ENCODE data around the gene CCM2.
A peak's percentile ranks its signal among the peaks of the same experiment; 100 is the strongest.
"Not testable (repeated sequence)": the region's sequence is repeated elsewhere in the genome, so short reads cannot be mapped to it uniquely, and the experiment has no call there.

The CCM2 gene

DNA sequence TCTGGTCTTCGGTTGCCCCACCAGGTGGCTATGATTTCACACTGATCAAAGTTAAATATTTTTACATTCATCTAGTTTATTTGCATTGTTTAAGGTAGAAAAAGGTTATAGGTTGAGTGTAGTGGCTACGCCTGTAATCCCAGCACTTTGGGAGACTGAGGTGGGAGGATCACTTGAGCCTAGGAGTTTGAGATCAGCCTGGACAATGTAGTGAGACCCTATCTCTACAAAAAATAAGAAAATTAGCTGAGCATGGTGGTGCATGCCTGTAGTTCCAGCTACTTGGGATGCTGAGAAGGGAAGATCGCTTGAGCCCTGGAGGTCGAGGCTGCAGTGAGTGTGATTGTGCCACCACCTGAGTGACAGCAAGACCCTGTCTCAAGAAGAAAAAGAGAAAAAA is 3.8 kb downstream of the CCM2 start:
- no peak for DNase-seq

DNA sequence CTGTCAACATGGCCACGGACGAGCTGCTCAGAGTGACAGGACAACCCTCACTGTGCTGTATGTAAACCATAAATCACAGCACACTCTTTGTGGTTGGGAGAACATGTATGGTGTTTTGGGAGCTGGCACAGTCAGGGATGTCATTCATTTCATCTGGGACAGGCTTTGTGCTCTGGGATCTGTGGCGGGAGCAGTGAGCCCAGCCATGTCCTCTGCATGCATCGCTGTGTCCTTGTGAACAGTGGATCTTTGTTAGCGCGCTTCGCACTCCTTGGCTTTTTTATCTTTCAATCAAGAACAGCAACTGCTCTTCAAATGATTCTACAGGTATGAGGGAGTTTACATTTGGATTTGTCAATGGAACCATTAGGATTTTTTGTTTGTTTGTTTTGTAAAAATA is 7.1 kb downstream of the CCM2 start:
- no peak for DNase-seq

DNA sequence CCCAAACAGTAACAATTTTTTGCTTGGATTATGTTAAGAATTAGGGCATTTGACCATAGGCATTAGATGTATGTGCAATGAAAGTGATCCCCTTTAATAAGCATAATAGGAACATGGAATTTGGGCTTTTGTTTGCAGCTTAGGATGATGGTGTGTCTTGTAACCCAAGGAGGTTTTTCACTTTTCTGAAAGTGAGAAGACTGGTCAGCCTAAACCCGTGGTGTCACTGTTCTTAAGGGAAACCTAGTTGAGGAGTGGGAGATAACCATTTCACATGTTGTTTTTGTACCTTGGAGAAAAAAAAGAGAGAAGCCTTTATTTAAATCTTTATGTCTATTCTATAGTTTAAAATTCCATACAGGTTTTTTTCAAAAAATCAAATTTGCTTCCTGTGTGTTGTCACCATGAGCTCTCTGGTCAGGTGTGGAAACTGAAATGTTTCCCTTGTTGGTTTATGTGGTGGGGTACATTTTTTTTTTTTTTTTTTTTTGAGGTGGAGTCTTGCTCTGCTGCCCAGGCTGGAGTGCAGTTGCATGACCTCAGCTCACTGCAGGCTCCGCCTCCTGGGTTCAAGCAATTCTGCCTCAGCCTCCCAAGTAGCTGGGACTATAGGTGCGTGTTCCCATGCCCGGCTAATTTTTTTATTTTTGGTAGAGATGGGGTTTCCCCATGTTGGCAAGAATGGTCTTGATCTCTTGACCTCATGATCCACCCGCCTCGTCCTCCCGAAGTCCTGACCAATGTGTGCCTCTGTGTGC is 7.7 kb downstream of the CCM2 start:
- no peak for DNase-seq

DNA sequence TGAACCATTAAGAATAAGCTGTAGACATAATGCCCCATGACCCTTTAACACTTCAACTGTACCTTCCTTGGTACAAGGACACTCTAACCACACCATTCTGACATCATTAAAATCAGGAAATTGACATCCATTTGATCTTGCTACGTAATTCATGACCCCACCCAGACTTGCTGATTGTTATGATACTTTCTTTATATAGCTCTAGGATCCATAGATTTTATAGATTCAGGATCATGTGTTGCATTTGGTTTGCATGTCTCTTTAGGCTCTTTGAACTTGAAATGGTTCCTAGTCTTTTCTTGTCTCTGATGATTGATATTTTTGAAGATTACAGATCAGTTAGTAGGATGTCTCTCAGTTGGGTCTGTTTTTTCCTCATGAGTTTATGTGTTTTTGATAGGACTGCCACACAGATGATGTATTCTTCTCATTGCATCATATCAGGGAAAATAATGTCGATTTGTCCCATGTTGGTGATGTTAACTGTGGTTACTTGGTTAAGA is 13.5 kb downstream of the CCM2 start:
- DNase-seq: no peak

DNA sequence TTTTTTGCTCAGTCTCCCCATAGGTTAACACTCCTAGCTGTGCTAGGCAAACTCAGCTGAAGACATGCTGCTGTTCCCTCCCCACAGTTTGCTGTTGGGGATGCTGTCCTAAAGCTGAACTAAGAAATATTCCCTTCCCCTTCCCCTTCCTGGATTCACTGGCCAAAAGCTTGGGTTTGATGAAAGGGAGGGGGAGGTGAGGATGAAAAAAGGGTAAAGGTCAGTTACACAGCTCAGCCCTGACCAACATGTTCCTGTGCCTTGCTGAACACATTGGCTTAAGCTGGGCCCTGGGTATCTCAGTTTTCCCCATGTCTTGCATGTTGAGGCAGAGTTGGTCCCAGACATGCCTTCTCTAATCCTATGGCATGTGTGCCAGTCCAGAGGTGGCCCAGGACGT is 15.3 kb downstream of the CCM2 start:
- DNase-seq: no peak

DNA sequence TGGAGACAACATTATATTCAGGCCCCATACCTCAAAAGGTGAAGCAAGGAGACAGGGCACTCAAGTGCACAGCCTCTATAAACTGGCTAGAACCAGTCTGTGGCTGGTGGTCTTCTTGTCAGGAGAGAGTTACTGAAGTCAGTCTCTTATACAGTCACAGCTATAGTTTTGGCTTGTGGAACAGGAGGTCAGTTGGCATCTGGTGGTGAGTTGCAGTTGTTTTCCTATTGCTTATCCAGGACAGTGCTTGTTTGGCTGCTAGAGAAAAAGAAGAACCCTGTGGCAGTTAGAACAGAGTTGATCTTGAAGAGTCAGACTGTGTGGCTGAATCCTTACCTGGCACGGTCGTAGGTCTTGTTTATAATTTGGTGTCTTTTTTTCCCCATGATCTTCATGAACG is 17.3 kb downstream of the CCM2 start:
- DNase-seq: no peak

DNA sequence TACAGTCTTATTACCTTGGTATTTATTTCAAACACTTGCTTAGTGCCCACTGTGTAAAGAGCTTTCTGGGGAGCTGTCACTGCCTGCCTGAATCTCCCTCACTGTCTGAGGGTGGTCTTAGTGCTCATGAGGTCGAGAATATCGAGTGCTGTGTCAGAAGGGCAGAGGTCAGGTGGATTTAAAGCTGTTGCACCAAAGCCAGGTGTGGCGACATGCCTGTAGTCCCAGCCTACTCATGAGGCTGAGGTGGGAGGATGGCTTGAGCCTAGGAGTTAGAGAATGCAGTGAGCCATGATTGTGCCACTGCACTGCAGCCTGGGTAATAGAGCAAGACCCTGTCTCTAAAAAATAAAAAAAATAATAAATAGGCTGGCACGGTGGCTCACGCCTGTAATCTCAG is 20.9 kb downstream of the CCM2 start:
- DNase-seq: no peak

DNA sequence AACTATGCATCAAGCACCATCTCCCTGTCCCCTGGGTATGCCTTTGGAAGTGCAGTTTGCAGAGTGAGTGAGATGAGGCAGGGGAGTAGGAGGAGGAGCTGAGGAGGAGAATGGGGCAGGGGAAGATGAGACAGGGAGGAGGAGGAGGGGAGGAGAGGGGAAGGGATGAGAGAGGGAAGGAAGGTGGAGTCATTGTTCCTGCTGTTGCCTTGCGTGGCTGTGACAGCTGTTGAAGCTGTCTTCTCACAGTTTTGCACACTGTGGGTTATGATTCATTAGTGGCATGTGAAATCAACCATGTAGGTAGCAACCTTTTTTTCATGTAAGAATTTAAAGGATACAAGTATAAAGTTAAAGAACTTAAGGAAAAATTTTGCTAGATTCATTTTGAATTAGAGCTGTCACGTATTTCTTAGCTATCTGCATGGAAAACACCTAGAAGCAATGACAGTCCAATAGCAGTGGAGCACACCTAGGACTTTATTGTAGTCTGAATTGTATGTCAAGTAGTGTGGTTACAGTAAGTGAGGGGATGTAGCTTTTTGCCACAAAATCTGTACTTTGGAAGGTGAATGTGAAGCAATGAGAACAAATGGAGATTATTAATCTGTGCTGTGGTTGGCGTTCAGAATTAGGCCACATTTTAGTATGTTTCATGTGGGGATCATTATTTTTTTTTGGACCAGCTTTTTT is 21.7 kb downstream of the CCM2 start:
- peak; percentile 24 for DNase-seq

DNA sequence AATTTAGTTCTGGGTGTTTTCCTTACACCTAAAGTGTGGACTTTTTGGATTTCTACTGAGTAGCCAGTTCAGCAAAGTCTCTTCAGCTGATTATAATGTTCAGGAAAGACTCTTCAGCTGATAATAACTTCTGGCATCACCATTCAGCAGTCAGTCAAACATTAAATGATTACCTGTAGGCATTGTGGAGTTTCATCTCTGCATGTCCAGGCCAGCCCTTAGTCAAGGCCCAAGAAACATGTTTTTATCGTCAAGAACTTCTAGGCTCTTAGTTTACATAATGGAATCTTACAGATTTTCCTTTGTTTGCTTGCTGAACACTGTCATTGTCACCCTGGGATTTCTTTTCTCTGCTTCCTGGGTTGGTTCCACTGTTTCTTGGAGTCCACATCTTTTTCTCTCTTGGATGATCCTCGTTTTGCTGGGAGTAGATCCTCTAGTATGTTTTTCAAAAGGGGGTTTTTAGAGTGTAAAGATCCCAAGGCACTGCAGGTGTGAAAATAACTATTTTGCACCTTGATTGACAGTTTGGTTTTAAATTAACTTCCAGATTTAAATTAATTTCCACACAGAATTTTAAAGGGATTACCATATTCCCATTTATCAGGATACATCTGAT is 24.2 kb downstream of the CCM2 start:
- no peak for DNase-seq

DNA sequence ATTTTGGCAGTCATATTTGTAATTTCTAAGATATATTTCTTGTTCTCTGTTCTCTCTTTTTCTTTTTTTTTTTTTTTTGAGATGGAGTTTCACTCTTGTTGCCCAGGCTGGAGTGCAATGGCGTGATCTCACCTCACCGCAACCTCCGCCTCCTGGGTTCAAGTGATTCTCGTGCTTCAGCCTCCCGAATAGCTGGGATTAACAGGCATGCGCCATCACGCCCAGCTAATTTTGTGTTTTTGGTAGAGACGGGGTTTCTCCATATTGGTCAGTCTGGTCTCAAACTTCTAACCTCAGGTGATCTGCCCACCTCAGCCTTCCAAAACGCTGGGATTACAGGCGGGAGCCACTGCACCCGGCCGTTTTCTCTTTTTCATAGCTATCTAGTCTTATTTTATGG is 25.5 kb downstream of the CCM2 start:
- not testable (repeated sequence) for DNase-seq

DNA sequence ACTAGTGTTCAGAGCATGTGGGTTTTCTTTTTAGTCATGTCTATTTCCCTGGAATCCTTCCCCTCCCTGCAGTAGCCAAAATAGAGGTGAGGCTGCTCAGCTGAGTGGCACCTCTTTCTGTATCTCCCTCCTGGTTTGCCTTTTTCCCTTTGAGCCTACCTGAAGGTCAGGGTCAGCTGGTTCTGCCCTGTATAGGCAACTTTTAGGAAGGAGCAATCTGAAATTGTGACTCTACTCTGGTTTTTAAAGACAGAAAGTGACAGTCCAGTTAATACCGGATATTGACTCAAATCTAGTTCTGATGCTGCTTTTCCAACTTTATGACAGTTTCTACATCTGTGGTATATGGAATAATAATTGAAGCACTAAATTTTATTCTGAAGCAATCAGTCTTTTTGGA is 26.0 kb downstream of the CCM2 start:
- DNase-seq: no peak

DNA sequence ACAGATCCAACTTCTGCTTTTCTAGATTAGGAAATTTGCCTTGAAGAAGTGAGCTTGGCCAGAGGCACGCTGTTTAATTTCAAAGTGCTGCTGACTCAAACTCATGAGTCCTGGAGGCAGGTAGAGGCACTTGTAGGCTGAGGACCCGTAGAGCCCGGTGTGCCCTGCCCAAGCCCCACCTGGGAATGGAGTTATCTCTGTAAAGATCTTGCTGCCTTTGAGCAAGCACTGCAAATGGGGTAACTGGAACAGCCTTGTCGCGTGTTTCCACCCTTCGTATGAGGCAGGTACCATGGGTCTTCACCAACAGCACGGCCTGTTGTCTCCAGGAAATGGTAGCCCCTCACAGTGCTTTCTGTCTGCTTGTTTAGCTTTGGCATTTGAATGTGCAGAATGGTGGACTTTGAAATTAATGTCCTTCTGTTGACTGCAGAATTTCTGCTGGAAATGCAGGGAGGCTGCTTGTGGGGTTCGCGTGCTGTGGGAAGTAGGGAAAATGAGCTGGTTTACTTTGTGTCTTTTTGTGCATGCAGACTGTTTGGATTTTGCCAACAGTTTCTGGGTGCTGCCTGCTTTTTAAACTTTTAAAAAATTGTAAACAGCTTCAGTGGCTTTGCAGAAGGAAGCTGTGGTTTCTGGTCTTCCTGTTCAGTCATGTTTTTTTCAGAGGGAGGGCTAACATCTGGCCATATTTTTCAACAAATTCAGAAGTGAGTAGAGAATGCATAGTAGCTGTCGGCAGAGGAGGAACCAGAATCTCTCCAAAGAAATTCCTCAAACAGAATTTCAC is 27.2 kb downstream of the CCM2 start:
- peak; percentile 73 for DNase-seq

DNA sequence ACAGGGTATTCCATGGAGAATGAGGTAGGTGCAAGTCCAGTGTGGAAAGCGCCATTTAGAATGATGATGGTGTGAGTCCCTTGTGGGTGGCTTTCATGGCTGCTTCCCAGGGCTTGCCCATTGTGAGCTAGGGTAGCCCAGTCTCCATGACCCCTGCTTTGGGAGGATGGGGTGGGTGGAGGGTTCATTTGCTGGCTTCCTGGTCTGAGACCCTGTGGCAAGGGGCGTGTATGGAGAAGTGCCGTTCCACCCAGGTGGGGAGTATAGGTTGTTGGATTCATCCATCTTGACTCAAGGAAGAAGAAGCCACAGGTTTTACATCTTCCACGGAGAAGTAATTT is 27.7 kb downstream of the CCM2 start:
- DNase-seq: no peak

DNA sequence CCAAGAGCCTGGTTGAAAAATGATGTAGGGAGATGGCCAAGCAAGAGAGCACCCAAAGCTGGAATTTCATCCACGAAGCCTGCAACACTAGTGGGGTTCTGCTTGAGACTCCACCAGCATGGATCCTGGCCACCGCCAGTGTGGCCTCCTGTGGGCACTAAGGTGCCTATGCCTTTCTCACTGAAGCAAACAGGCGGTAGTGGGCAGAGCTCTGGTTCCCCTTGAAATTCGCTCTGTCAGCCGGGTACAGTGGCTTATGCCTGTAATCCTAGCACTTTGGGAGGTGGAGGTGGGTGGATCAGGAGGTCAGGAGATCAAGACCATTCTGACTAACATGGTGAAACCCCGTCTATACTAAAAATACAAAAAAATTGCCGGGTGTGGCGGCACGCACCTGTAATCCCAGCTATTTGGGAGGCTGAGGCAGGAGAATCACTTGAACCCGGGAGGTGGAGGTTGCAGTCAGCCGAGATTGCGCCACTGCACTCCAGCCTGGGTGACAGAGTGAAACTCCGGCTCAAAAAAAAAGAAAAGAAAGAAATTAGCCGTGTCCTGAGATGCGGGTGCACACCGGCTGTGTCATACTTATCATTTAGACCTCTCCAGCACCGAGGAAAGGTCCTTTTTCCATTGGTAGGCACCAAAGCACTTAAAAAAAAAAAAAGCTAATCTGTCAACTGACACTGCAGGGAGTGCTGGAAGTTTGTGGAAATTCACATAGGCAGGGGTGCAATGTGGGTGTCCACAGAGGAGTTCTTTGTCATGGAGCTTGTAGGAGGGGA is 28.3 kb downstream of the CCM2 start:
- no peak for DNase-seq

DNA sequence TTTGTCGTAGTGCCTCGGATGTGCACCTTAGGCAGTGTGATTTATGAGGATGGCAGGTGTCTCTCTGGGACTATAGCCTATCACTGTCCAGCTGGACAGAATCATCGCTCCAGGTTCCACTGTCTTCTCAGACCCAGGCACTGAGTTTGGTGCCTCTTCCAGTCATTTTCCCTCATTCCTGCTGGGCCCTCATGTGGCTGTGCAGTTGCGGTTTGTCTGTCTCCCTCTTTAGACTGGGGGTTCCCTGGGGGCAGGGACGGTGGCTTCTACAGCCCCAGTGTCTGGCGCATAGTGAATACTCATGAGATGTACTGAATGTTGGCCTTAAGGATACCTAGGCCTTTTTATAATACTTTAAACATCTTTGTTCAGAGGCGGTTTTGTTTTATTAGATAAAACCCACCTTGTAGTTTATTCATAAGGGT is 28.9 kb downstream of the CCM2 start:
- DNase-seq: no peak

DNA sequence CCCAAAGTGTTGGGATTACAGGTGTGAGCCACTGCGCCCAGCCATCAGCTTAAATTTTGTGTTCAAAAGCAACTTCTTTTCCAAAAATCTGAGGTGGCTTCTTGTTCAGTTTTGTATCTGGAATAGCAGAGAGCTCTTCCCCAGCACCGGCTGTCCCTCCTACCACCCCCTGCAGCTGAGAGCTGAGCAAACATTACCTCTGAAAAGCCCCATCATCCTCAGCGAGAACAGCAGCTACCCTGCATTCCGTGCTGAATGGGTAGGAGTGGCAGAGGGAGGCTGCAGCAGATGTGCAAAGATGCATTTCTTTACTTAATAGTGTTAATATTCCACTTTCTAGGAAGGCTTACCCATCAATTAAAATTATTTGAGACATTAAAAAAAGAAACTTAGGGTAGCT is 31.8 kb downstream of the CCM2 start:
- DNase-seq: no peak

DNA sequence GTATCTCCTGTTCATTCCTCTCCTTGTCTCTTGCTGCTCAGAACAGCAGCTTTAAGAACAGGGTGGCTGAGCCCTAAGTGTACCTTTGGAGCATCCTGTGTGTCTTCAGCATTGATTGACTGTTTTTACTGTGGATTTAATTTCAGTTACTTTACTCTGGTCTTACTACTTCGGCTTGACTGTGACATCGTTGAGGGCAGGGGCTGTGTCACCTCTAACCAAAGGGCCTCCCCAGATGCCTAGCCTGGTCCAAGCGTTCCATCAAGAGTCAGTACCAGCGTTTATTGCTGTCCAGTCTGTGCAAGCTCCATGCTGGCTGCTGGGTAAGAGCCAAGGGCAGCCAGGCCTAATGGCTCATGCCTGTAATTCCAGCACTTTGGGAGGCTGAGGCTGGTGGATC is 32.4 kb downstream of the CCM2 start:
- DNase-seq: no peak

DNA sequence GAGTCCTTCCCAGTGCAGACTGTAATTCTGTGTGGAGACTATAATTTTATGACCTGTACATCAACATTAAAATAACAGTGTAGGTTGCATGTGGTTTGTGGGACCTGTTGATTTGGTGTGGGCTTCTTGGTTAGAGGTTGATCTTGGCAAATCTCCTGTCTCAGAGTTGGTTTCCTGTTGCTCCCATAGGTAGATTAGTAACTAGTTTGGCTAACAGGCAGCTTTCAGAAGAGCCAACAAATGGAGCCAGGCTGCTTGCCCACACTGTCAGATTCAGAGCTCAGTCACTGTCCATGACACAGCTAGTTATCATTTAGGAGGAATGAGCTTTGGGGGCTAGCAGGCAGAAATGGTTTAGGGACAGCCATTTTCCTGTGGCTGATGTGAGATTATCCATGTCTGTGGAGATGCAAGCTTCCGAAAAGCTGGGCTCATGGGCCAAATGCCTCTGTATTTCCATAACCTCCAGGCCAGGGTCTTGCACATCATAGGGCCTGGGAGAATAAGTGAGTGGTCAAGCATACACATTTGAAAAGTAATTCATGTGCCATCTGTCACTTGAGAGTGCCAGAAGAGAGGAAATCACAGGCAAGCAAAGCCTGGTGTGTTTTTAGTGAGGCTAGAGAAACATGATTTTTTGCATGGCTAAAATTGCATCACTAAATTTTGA is 33.4 kb downstream of the CCM2 start:
- DNase-seq: no peak

DNA sequence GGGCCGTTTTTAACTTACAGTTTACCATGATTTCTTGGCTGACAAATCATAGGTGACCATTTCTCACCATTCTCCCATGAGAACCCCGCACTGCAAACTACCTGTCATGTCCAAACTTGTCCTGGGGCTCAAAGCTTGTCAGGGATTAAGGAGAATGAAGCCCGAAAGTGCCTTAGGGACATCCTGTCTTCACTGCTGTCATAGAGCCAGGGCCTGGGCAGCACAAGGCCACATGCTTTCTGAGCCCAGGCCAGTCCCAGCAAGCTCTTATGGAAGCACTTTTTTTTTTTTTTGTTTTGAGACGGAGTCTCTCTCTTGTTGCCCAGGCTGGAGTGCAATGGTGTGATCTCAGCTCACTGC is 33.9 kb downstream of the CCM2 start:
- DNase-seq: no peak

DNA sequence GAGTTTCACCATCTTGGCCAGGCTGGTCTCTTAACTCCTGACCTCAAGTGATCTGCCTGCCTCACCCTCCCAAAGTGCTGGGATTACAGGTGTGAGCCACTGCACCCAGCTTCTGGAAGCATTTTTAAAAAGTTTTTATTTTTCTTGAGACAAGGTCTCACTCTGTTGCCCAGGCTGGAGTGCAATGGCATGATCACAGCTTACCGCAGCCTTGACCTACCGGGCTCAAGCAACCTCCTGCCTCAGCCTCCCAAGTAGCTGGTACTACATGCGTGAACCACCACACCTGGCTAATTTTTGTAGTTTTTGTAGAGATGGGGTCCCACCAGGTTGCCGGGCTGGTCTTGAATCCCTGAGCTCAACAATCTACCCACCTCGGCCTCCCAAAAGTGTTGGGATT is 34.7 kb downstream of the CCM2 start:
- DNase-seq: not testable (repeated sequence)

DNA sequence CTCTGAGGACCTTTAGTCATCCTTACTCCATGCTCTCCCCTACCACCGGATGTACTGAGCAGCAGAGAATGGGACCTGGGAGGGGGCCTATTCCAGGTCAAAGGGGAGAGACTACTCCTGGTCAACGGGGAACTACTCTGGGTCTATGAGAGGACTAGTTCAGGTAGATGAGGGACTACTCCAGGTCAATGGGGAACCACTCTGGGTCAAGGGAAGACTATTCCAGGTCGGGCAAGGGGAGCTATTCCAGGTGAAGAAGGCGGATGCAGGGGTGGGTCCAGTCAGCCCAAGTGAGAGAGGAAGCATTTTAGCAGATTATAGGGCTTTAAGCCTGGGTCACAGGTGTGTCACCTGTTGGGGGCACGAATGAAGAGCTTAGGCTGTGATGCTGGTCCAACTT is 35.4 kb downstream of the CCM2 start:
- no peak for DNase-seq

DNA sequence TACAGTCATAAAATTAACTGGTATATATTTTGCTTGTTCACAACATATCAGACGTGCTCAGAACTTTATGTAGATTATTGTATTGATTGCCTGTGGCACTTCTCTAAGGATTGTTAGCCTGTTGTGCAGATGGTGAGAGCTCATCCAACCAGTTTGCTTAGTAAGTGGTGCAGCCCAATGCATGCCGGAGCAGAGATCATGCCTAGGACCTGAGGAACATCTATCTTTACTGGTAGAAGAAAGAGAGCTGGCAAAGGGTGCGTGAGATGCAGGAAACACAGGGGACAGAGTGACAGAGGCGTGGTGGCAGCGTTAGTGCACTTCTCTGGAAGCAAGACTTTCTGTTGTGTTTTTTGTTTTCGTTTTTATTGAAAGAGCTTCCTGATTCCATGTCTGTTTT is 35.9 kb downstream of the CCM2 start:
- peak; percentile 15 for DNase-seq

Measured in inflammatory macrophage treated with lipopolysaccharide for 4 hours (primary cell).